ENCODE measurements around the gene GAB2.

The GAB2 gene

DNA sequence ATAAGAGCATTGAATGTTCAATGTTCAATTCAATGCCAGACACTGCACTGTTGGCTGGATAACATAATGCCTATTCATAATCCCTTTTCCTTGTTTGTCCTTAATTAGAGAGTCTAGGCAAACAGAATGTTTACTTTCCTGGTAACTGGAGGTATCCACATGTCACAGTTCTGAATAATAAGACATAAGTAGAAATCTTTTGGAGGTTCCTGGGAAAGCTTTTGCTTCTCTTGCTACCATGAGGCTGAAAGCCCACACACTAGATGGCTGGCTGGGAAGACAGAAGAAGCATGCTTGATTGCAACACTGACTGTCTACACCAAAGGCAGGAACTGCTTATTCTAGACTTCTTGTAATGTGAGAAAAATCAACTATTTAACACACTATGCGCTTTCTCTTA lies 79.5 kb downstream of the GAB2 start:
- H3K36me3 ChIP-seq (ENCODE audit: insufficient read depth, low read length) = no peaks in the 10 kb centered on the region
- no peak overlapping the region for H3K27ac ChIP-seq
- H3K9me3 ChIP-seq (ENCODE audit: low read depth, low read length) = no peaks in the 10 kb centered on the region
- DNase-seq (ENCODE audit: low read depth, low spot score) = no peak
- H3K9ac ChIP-seq (ENCODE audit: insufficient read length) = no peak overlapping the region
- H3K4me3 ChIP-seq = no peak overlapping the region
- TF ChIP-seq FOXP2 (optimal IDR thresholded peaks at IDR 0.05; ENCODE audit: control extremely low read depth, extremely low read length, insufficient read depth) (no peak), EZH2 (IDR thresholded peaks at IDR 0.05) (no peak), POLR2AphosphoS5 (IDR thresholded peaks at IDR 0.05; ENCODE audit: borderline replicate concordance, low read depth, low read length) (no peak)

DNA sequence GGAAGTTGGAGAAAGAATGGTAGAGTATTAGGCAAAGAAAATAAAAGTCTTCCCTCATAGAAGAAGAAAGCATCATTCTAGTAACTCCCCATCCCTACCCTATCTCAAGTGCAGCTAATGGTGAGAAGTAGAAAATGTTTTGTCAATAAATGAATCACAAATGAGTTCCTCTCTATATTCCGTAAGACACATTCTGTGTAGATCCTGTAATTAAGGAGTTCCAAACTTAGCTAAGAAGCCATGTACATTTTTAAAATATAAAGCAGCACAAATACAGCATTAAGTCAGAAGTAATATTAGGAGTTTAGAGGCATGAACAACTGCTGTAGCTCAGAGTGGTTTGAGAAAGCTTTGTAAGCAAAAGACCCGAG lies 80.1 kb downstream of the GAB2 start:
- Histone ChIP-seq H3K27ac (no peak overlapping the region), H3K9me3 (ENCODE audit: low read depth, low read length) (no peaks in the 10 kb centered on the region), H3K4me3 (no peak overlapping the region), H3K9ac (ENCODE audit: insufficient read length) (no peak overlapping the region), H3K36me3 (ENCODE audit: insufficient read depth, low read length) (no peaks in the 10 kb centered on the region)
- no peak for DNase-seq (ENCODE audit: low read depth, low spot score)
- no peak for TF ChIP-seq FOXP2 (optimal IDR thresholded peaks at IDR 0.05; ENCODE audit: control extremely low read depth, extremely low read length, insufficient read depth)
- TF ChIP-seq POLR2AphosphoS5 (IDR thresholded peaks at IDR 0.05; ENCODE audit: borderline replicate concordance, low read depth, low read length) = no peak
- no peak for TF ChIP-seq EZH2 (IDR thresholded peaks at IDR 0.05)

DNA sequence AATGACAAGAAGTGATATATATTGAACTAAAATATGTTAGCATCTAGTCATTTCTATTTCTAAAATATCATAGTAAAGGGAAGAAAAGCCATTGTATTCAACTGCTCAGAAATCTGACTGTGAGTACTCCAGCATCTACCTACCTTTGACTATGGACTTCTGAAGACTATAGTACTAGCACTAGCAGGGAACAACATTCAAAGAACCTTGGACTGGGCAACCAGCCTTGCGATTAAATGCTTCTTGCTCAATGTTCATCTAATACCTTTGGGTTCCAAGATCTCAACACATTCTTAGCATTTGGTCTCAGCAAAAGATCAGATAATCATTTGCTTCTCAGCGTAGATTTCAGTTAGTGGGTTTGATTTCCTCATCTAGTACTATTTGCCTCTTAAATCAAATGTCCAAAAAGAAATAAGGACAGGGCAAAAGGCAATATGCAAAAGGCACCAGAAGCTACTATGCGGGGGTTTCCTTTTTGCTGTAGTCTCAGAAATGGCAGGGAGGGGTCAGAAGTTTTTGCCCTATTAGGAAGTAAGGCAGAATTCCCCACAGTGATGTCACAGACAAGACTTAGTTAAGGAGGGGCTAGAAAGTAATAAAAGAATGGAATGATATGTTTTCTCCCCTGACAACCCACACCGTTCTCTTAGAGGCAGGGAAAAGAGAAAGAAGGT lies 80.6 kb downstream of the GAB2 start:
- no peak for TF ChIP-seq FOXP2 (optimal IDR thresholded peaks at IDR 0.05; ENCODE audit: control extremely low read depth, extremely low read length, insufficient read depth)
- Histone ChIP-seq H3K27ac (no peak overlapping the region), H3K9me3 (ENCODE audit: low read depth, low read length) (no peaks in the 10 kb centered on the region), H3K4me3 (no peak overlapping the region), H3K9ac (ENCODE audit: insufficient read length) (no peak overlapping the region), H3K36me3 (ENCODE audit: insufficient read depth, low read length) (no peaks in the 10 kb centered on the region)
- no peak for DNase-seq (ENCODE audit: low read depth, low spot score)

- DNase-seq (ENCODE audit: low read depth, low spot score) = no peak
- H3K9ac ChIP-seq (ENCODE audit: insufficient read length) = no peak overlapping the region
- TF ChIP-seq FOXP2 (optimal IDR thresholded peaks at IDR 0.05; ENCODE audit: control extremely low read depth, extremely low read length, insufficient read depth) (no peak), EZH2 (IDR thresholded peaks at IDR 0.05) (no peak), POLR2AphosphoS5 (IDR thresholded peaks at IDR 0.05; ENCODE audit: borderline replicate concordance, low read depth, low read length) (no peak)
- no peaks in the 10 kb centered on the region for H3K36me3 ChIP-seq (ENCODE audit: insufficient read depth, low read length)
- H3K4me3 ChIP-seq = no peak overlapping the region
- no peak overlapping the region for H3K27ac ChIP-seq
- no peaks in the 10 kb centered on the region for H3K9me3 ChIP-seq (ENCODE audit: low read depth, low read length)
Observed at GRCh38 chr11:78334109-78334508, 83.5 kb downstream of the GAB2 start.

DNA sequence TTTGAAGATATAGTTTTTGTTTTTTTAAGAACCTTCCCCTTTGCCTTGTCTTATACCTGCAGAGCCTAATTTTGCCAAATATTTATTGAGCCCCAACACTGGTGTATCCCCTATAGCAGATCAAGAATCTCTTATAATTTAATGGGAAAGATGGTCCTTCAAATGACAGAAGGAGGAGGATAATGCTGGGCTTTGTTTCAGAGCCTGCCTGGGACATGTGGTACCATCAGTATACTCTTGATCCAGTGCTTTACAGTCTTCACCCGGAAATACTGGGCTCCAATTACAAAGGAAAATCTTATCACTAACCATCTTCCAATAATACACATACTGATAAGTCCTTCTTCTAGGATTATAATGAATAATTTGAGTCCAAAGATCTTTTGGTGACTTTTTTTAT lies 84.7 kb downstream of the GAB2 start:
- Histone ChIP-seq H3K36me3 (ENCODE audit: insufficient read depth, low read length) (no peaks in the 10 kb centered on the region), H3K9ac (ENCODE audit: insufficient read length) (no peak overlapping the region)
- TF ChIP-seq FOXP2 (optimal IDR thresholded peaks at IDR 0.05; ENCODE audit: control extremely low read depth, extremely low read length, insufficient read depth) (no peak), EZH2 (IDR thresholded peaks at IDR 0.05) (no peak), POLR2AphosphoS5 (IDR thresholded peaks at IDR 0.05; ENCODE audit: borderline replicate concordance, low read depth, low read length) (no peak)

GRCh38 chr11:78332174-78332866 lies 85.3 kb downstream of the GAB2 start:
- Histone ChIP-seq H3K36me3 (ENCODE audit: insufficient read depth, low read length) (no peaks in the 10 kb centered on the region), H3K9me3 (ENCODE audit: low read depth, low read length) (no peaks in the 10 kb centered on the region), H3K9ac (ENCODE audit: insufficient read length) (no peak overlapping the region), H3K27ac (no peak overlapping the region), H3K4me3 (no peak overlapping the region)
- TF ChIP-seq POLR2AphosphoS5 (IDR thresholded peaks at IDR 0.05; ENCODE audit: borderline replicate concordance, low read depth, low read length) = no peak
- no peak for TF ChIP-seq FOXP2 (optimal IDR thresholded peaks at IDR 0.05; ENCODE audit: control extremely low read depth, extremely low read length, insufficient read depth)
- TF ChIP-seq EZH2 (IDR thresholded peaks at IDR 0.05) = no peak
- no peak for DNase-seq (ENCODE audit: low read depth, low spot score)

More for the DNA sequence above, 84.7 kb downstream of the GAB2 start:
- DNase-seq (ENCODE audit: low read depth, low spot score) = no peak
- H3K27ac ChIP-seq = no peak overlapping the region
- H3K9me3 ChIP-seq (ENCODE audit: low read depth, low read length) = no peaks in the 10 kb centered on the region
- no peak overlapping the region for H3K4me3 ChIP-seq

GRCh38 chr11:78331711-78332110 lies 85.9 kb downstream of the GAB2 start:
- DNase-seq (ENCODE audit: low read depth, low spot score) = no peak
- Histone ChIP-seq H3K36me3 (ENCODE audit: insufficient read depth, low read length) (no peaks in the 10 kb centered on the region), H3K9me3 (ENCODE audit: low read depth, low read length) (no peaks in the 10 kb centered on the region), H3K27ac (no peak overlapping the region), H3K4me3 (no peak overlapping the region), H3K9ac (ENCODE audit: insufficient read length) (no peak overlapping the region)
- TF ChIP-seq POLR2AphosphoS5 (IDR thresholded peaks at IDR 0.05; ENCODE audit: borderline replicate concordance, low read depth, low read length) (no peak), EZH2 (IDR thresholded peaks at IDR 0.05) (no peak), FOXP2 (optimal IDR thresholded peaks at IDR 0.05; ENCODE audit: control extremely low read depth, extremely low read length, insufficient read depth) (no peak)

- Histone ChIP-seq H3K9ac (ENCODE audit: insufficient read length) (no peak overlapping the region), H3K4me3 (no peak overlapping the region), H3K27ac (no peak overlapping the region), H3K9me3 (ENCODE audit: low read depth, low read length) (no peaks in the 10 kb centered on the region), H3K36me3 (ENCODE audit: insufficient read depth, low read length) (no peaks in the 10 kb centered on the region)
- DNase-seq (ENCODE audit: low read depth, low spot score) = no peak
- TF ChIP-seq EZH2 (IDR thresholded peaks at IDR 0.05) (no peak), FOXP2 (optimal IDR thresholded peaks at IDR 0.05; ENCODE audit: control extremely low read depth, extremely low read length, insufficient read depth) (no peak), POLR2AphosphoS5 (IDR thresholded peaks at IDR 0.05; ENCODE audit: borderline replicate concordance, low read depth, low read length) (no peak)
Observed at GRCh38 chr11:78330361-78330760, 87.3 kb downstream of the GAB2 start.

Measured in SK-N-MC (cell line).